GM12874 (cell line): ENCODE results near the gene TCAP.

ENCODE experiments used
- CTCF ChIP-seq: IDR thresholded peaks from 2 replicates; pipeline ENCODE4 v1.5.1; 2011; ENCODE audit warnings: low read depth, mild to moderate bottlenecking, control low read depth, low read length, moderate library complexity; ENCODE audit not compliant: insufficient read depth

TCAP gene

GRCh38 chr17:39632153-39632941 lies 32.8 kb upstream of the TCAP start:
- TF ChIP-seq CTCF = no peak

- no peak for TF ChIP-seq CTCF
Observed at GRCh38 chr17:39633570-39634183, 31.5 kb upstream of the TCAP start.

GRCh38 chr17:39634384-39634871 lies 30.7 kb upstream of the TCAP start:
- TF ChIP-seq CTCF = peak; percentile 57; the same call in 1 of the 2 replicates

GRCh38 chr17:39635614-39636176 lies 29.5 kb upstream of the TCAP start:
- TF ChIP-seq CTCF = no peak

GRCh38 chr17:39636587-39636926 lies 28.6 kb upstream of the TCAP start:
- no peak for TF ChIP-seq CTCF

GRCh38 chr17:39636927-39637736 lies 28.0 kb upstream of the TCAP start, which contains the start of gene STARD3:
Gene STARD3 (plus strand): TSS chr17:39637144. CDS start chr17:39653532, 16,388 bp downstream.
- no peak for TF ChIP-seq CTCF

GRCh38 chr17:39638317-39638716 lies 26.8 kb upstream of the TCAP start:
- no peak for TF ChIP-seq CTCF
